Osteoblast (primary cell): ENCODE measurements around the gene NUBPL. TPM values are rescaled to one million over a fixed set of nuclear protein-coding genes. Genes with fewer than 3 reads are reported as not detected.

Experiments used
- DNase-seq: peaks from one replicate; pipeline ENCODE4 v3.0.0; 2011; ENCODE audit warnings: low spot score, mixed read lengths; ENCODE audit not compliant: insufficient read length; ENCODE audit errors: missing footprints
- H2AFZ ChIP-seq: 2 replicates; pipeline ENCODE4 v1.6.0; 2011; ENCODE audit warnings: mild to moderate bottlenecking, low read length
- H3K27ac ChIP-seq: 2 replicates; pipeline ENCODE4 v1.5.1; 2011; ENCODE audit warnings: mild to moderate bottlenecking, low read depth, low read length, moderate library complexity
- H3K27me3 ChIP-seq: 2 replicates; pipeline ENCODE4 v1.6.0; 2012; ENCODE audit warnings: mild to moderate bottlenecking, control low read depth, inconsistent platforms, low read length, moderate library complexity; ENCODE audit not compliant: insufficient read depth
- H3K36me3 ChIP-seq: 2 replicates; pipeline ENCODE4 v1.5.1; 2011; ENCODE audit warnings: mild to moderate bottlenecking, low read length, control low read depth, moderate library complexity; ENCODE audit not compliant: insufficient read depth
- H3K4me1 ChIP-seq: 2 replicates; pipeline ENCODE4 v1.5.1; 2011; ENCODE audit warnings: mild to moderate bottlenecking, low read length, control low read depth, moderate library complexity; ENCODE audit not compliant: insufficient read depth
- H3K4me2 ChIP-seq: 2 replicates; pipeline ENCODE4 v1.6.0; 2011; ENCODE audit warnings: mild to moderate bottlenecking, low read length; ENCODE audit not compliant: insufficient read depth
- H3K4me3 ChIP-seq: fragments of 200-600 bp; sonication (generic); 3 replicates; pipeline ENCODE4 v1.5.1; 2012; ENCODE audit warnings: mild to moderate bottlenecking, low read length, inconsistent platforms; ENCODE audit not compliant: insufficient read depth
- H3K79me2 ChIP-seq: 2 replicates; pipeline ENCODE4 v1.6.0; 2012; ENCODE audit warnings: mild to moderate bottlenecking, low read length, control low read depth, inconsistent platforms; ENCODE audit not compliant: insufficient read depth
- H3K9me3 ChIP-seq: 2 replicates; pipeline ENCODE4 v1.5.1; 2011; ENCODE audit warnings: low read depth, low read length, control low read depth
- H4K20me1 ChIP-seq: 2 replicates; pipeline ENCODE4 v1.6.0; 2012; ENCODE audit warnings: mild to moderate bottlenecking, low read length, control low read depth; ENCODE audit not compliant: insufficient read depth
- CTCF ChIP-seq: IDR thresholded peaks from 2 replicates; pipeline ENCODE4 v1.5.1; 2011; ENCODE audit warnings: mild to moderate bottlenecking, low read depth, low read length, moderate library complexity; ENCODE audit errors: extremely low read depth
- total RNA-seq: library from RNA; depleted of rRNA; stranded (reverse); fragments of >200 nt; gene quantifications from 2 replicates; pipeline ENCODE4 v1.2.3, GENCODE V29; 2012

Gene NUBPL
- total RNA-seq, 1 donor: 11.6 TPM

- no peak overlapping the region for H3K4me3 ChIP-seq
- H3K27ac ChIP-seq: no peak overlapping the region
- H2AFZ ChIP-seq: peak overlapping the region; percentile 89
- no peak for TF ChIP-seq CTCF
- H3K36me3 ChIP-seq: no peaks in the 10 kb centered on the region
- no peaks in the 10 kb centered on the region for H3K9me3 ChIP-seq
- no peak for DNase-seq
- H3K79me2 ChIP-seq: no peaks in the 10 kb centered on the region
- no peaks in the 10 kb centered on the region for H3K27me3 ChIP-seq
- H4K20me1 ChIP-seq: no peaks in the 10 kb centered on the region
- H3K4me1 ChIP-seq: peaks cover 13% of the 10 kb centered on the region
- peak overlapping the region; percentile 81 for H3K4me2 ChIP-seq
Observed at GRCh38 chr14:31876741-31877140, 315.5 kb downstream of the NUBPL start.

GRCh38 chr14:31877255-31877798, 316.1 kb downstream of the NUBPL start:
- Histone ChIP-seq H4K20me1 (no peaks in the 10 kb centered on the region), H3K4me2 (peak overlapping the region; percentile 81), H3K27ac (no peak overlapping the region), H2AFZ (peak overlapping the region; percentile 89), H3K27me3 (no peaks in the 10 kb centered on the region), H3K36me3 (no peaks in the 10 kb centered on the region), H3K4me1 (peaks cover 19% of the 10 kb centered on the region), H3K9me3 (no peaks in the 10 kb centered on the region), H3K4me3 (peak overlapping the region; percentile 65), H3K79me2 (no peaks in the 10 kb centered on the region)
- no peak for DNase-seq
- no peak for TF ChIP-seq CTCF

GRCh38 chr14:31879661-31880348, 318.6 kb downstream of the NUBPL start:
- Histone ChIP-seq H3K27ac (no peak overlapping the region), H3K4me1 (peaks cover 19% of the 10 kb centered on the region), H3K9me3 (no peaks in the 10 kb centered on the region), H3K27me3 (no peaks in the 10 kb centered on the region), H3K4me2 (no peak overlapping the region), H3K4me3 (no peak overlapping the region), H2AFZ (no peak overlapping the region), H4K20me1 (no peaks in the 10 kb centered on the region), H3K79me2 (no peaks in the 10 kb centered on the region), H3K36me3 (no peaks in the 10 kb centered on the region)
- no peak for DNase-seq
- TF ChIP-seq CTCF: no peak

- TF ChIP-seq CTCF: no peak
- H2AFZ ChIP-seq: no peak overlapping the region
- H3K4me3 ChIP-seq: no peak overlapping the region
- H3K4me2 ChIP-seq: peak overlapping the region; percentile 52
- H3K9me3 ChIP-seq: no peaks in the 10 kb centered on the region
- no peaks in the 10 kb centered on the region for H4K20me1 ChIP-seq
- H3K79me2 ChIP-seq: no peaks in the 10 kb centered on the region
- DNase-seq: peak; percentile 72
- no peaks in the 10 kb centered on the region for H3K27me3 ChIP-seq
- H3K27ac ChIP-seq: peak overlapping the region; percentile 65
- H3K4me1 ChIP-seq: peaks cover 19% of the 10 kb centered on the region
- no peaks in the 10 kb centered on the region for H3K36me3 ChIP-seq
Observed at GRCh38 chr14:31880935-31881334, 319.7 kb downstream of the NUBPL start.
